ENCODE data around the gene PKP4. TPM values are rescaled to one million over a fixed set of nuclear protein-coding genes. Genes with fewer than 3 reads are reported as not detected.

The PKP4 gene
- total and polyA plus RNA-seq, 2 experiments from 2014 or later, result 35.7 to 92.3 TPM

DNA sequence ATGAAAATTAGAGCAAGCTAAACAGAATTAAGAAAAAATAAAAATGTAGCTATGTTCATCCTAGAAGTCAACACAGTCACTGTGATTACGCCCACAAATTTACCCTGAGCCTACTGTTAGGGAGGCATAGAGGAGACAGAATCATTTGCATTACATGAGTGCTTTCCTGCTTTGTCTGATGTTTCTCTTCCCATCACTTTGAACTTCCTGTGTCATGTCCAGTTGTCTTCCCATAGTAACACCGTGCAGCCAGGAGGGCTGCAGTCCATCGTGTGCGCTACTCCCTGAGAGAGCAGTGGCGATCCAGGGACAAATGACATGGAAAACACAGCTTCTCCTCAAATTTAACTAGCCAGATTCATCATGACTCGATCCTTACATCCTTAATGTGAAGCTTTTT lies 188.5 kb downstream of the PKP4 start:
- ATAC-seq (no peak), DNase-seq (ENCODE audit: low spot score) (no peak)
- Histone ChIP-seq H2AFZ (no peak overlapping the region), H3K27me3 (ENCODE audit: insufficient read depth) (no peaks in the 10 kb centered on the region), H4K20me1 (replicated peaks; ENCODE audit: insufficient read depth) (no peaks in the 10 kb centered on the region), H3K4me2 (no peak overlapping the region), H3K9me2 (ENCODE audit: insufficient read depth) (no peaks in the 10 kb centered on the region), H3K27ac (ENCODE audit: low read depth) (no peak overlapping the region), H3K79me2 (replicated peaks; ENCODE audit: insufficient read depth) (no peaks in the 10 kb centered on the region), H3K4me1 (ENCODE audit: insufficient read depth) (no peaks in the 10 kb centered on the region), H3F3A (replicated peaks; ENCODE audit: low read depth) (no peaks in the 10 kb centered on the region), H3K4me3 (no peak overlapping the region), H3K36me3 (ENCODE audit: insufficient read depth) (no peaks in the 10 kb centered on the region)
- Mint-ChIP-seq H3K4me1 (no peaks in the 10 kb centered on the region), H3K9me3 (no peaks in the 10 kb centered on the region), H3K27ac (no peak overlapping the region), H3K36me3 (ENCODE audit: low read depth) (peaks cover 5% of the 10 kb centered on the region; the same call in 2 of the 3 replicates), H3K27me3 (ENCODE audit: insufficient read depth, low read depth, poor library complexity) (peaks cover 2% of the 10 kb centered on the region), H3K4me3 (no peak overlapping the region)
- TF ChIP-seq, protein P1, sequence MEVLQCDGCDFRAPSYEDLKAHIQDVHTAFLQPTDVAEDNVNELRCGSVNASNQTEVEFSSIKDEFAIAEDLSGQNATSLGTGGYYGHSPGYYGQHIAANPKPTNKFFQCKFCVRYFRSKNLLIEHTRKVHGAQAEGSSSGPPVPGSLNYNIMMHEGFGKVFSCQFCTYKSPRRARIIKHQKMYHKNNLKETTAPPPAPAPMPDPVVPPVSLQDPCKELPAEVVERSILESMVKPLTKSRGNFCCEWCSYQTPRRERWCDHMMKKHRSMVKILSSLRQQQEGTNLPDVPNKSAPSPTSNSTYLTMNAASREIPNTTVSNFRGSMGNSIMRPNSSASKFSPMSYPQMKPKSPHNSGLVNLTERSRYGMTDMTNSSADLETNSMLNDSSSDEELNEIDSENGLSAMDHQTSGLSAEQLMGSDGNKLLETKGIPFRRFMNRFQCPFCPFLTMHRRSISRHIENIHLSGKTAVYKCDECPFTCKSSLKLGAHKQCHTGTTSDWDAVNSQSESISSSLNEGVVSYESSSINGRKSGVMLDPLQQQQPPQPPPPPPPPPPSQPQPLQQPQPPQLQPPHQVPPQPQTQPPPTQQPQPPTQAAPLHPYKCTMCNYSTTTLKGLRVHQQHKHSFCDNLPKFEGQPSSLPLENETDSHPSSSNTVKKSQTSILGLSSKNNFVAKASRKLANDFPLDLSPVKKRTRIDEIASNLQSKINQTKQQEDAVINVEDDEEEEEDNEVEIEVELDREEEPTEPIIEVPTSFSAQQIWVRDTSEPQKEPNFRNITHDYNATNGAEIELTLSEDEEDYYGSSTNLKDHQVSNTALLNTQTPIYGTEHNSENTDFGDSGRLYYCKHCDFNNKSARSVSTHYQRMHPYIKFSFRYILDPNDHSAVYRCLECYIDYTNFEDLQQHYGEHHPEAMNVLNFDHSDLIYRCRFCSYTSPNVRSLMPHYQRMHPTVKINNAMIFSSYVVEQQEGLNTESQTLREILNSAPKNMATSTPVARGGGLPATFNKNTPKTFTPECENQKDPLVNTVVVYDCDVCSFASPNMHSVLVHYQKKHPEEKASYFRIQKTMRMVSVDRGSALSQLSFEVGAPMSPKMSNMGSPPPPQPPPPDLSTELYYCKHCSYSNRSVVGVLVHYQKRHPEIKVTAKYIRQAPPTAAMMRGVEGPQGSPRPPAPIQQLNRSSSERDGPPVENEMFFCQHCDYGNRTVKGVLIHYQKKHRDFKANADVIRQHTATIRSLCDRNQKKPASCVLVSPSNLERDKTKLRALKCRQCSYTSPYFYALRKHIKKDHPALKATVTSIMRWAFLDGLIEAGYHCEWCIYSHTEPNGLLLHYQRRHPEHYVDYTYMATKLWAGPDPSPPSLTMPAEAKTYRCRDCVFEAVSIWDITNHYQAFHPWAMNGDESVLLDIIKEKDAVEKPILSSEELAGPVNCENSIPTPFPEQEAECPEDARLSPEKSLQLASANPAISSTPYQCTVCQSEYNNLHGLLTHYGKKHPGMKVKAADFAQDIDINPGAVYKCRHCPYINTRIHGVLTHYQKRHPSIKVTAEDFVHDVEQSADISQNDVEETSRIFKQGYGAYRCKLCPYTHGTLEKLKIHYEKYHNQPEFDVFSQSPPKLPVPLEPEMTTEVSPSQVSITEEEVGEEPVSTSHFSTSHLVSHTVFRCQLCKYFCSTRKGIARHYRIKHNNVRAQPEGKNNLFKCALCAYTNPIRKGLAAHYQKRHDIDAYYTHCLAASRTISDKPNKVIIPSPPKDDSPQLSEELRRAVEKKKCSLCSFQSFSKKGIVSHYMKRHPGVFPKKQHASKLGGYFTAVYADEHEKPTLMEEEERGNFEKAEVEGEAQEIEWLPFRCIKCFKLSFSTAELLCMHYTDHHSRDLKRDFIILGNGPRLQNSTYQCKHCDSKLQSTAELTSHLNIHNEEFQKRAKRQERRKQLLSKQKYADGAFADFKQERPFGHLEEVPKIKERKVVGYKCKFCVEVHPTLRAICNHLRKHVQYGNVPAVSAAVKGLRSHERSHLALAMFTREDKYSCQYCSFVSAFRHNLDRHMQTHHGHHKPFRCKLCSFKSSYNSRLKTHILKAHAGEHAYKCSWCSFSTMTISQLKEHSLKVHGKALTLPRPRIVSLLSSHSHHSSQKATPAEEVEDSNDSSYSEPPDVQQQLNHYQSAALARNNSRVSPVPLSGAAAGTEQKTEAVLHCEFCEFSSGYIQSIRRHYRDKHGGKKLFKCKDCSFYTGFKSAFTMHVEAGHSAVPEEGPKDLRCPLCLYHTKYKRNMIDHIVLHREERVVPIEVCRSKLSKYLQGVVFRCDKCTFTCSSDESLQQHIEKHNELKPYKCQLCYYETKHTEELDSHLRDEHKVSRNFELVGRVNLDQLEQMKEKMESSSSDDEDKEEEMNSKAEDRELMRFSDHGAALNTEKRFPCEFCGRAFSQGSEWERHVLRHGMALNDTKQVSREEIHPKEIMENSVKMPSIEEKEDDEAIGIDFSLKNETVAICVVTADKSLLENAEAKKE (CRISPR knock-in tag; IDR thresholded peaks at IDR 0.05), result no peak
- no peak for TF ChIP-seq ZNF331 (CRISPR knock-in tag; IDR thresholded peaks at IDR 0.05; ENCODE audit: low read depth)
- no peak for TF ChIP-seq CTCF (conservative IDR thresholded peaks at IDR 0.05; ENCODE audit: low read depth in 2 of 2)
- TF ChIP-seq EZH2 (IDR thresholded peaks at IDR 0.05; ENCODE audit: low read depth, unreplicated experiment), result no peak
- TF ChIP-seq POLR2AphosphoS5 (IDR thresholded peaks at IDR 0.05; ENCODE audit: low read depth), result no peak
- no peak for TF ChIP-seq NANOG (IDR thresholded peaks at IDR 0.05; ENCODE audit: borderline replicate concordance)
- TF ChIP-seq EZH2phosphoT487 (IDR thresholded peaks at IDR 0.05; ENCODE audit: unreplicated experiment), result no peak
- TF ChIP-seq REST (IDR thresholded peaks at IDR 0.05; ENCODE audit: unreplicated experiment), result no peak
- TF ChIP-seq CREB1 (CRISPR knock-in tag; IDR thresholded peaks at IDR 0.05; ENCODE audit: low read depth), result no peak
- TF ChIP-seq ZNF114 (CRISPR knock-in tag; IDR thresholded peaks at IDR 0.05), result no peak
- no peak for TF ChIP-seq ETS1 (IDR thresholded peaks at IDR 0.05)
- TF ChIP-seq STAT1 (IDR thresholded peaks at IDR 0.05; ENCODE audit: unreplicated experiment), result no peak
- no peak for TF ChIP-seq JUNB (IDR thresholded peaks at IDR 0.05; ENCODE audit: unreplicated experiment)
